AG09319 (cell line): ENCODE data around the gene VPS26A.
A peak's percentile ranks its signal among the peaks of the same experiment; 100 is the strongest.
"Not testable (repeated sequence)": the region's sequence is repeated elsewhere in the genome, so short reads cannot be mapped to it uniquely, and the experiment has no call there.

Experiments
- DNase-seq: peaks from one replicate; pipeline ENCODE4 v3.0.0-alpha.2; 2010; ENCODE audit warnings: low read depth; ENCODE audit errors: extremely low read depth
- CTCF ChIP-seq: IDR thresholded peaks from 2 replicates; pipeline ENCODE4 v1.5.1; 2011; ENCODE audit warnings: low read depth, mild to moderate bottlenecking, inconsistent platforms, low read length, moderate library complexity

Gene VPS26A

GRCh38 chr10:69145864-69146263 lies 21.9 kb downstream of the VPS26A start:
- DNase-seq: no peak
- no peak for TF ChIP-seq CTCF

- no peak for DNase-seq
- no peak for TF ChIP-seq CTCF
Observed at GRCh38 chr10:69146759-69147158, 22.8 kb downstream of the VPS26A start.

GRCh38 chr10:69151984-69152383 lies 28.0 kb downstream of the VPS26A start:
- DNase-seq: no peak
- no peak for TF ChIP-seq CTCF

GRCh38 chr10:69153227-69153626 lies 29.2 kb downstream of the VPS26A start:
- no peak for DNase-seq
- no peak for TF ChIP-seq CTCF

- no peak for DNase-seq
- TF ChIP-seq CTCF: no peak
Observed at GRCh38 chr10:69160809-69161241, 36.8 kb downstream of the VPS26A start.

GRCh38 chr10:69168493-69168892 lies 44.5 kb downstream of the VPS26A start:
- no peak for DNase-seq
- no peak for TF ChIP-seq CTCF

GRCh38 chr10:69172241-69172982 lies 48.4 kb downstream of the VPS26A start:
- DNase-seq: peak; percentile 25
- no peak for TF ChIP-seq CTCF

- DNase-seq: not testable (repeated sequence)
Observed at GRCh38 chr10:69175326-69175725, 51.3 kb downstream of the VPS26A start.
